Liver (tissue), 9 donors: ENCODE data around the gene RNASE4. TPM values are rescaled to one million over a fixed set of nuclear protein-coding genes. Genes with fewer than 3 reads are reported as not detected.
"Not testable (repeated sequence)": the region's sequence is repeated elsewhere in the genome, so short reads cannot be mapped to it uniquely, and the experiment has no call there.

Source experiments
- DNase-seq: peaks from one replicate; pipeline ENCODE4 v3.0.0-alpha.2; 2017; ENCODE audit warnings: low spot score
- H3K27ac ChIP-seq, 2 donors: one replicate each; pipeline ENCODE4 v1.7.0; 2013; ENCODE audit warnings: inconsistent platforms in 2 of 2, low read length in 2 of 2, control low read depth in 1 of 2, low read depth in 1 of 2, mild to moderate bottlenecking in 1 of 2
- H3K27me3 ChIP-seq, 4 donors: one replicate each; pipeline versions ENCODE4 v1.6.1 to v1.7.0; 2013; ENCODE audit warnings: low read length in 3 of 4, inconsistent platforms in 1 of 4, mild to moderate bottlenecking in 1 of 4, moderate library complexity in 1 of 4; ENCODE audit not compliant: control insufficient read depth in 4 of 4, insufficient read depth in 4 of 4
- H3K36me3 ChIP-seq, 4 donors: one replicate each; pipeline versions ENCODE4 v1.6.1 to v1.7.0; 2013; ENCODE audit warnings: low read length in 3 of 4, mild to moderate bottlenecking in 3 of 4, low read depth in 1 of 4, moderate library complexity in 1 of 4; ENCODE audit not compliant: control insufficient read depth in 4 of 4, insufficient read depth in 3 of 4
- H3K4me1 ChIP-seq, 4 donors: one replicate each; pipeline versions ENCODE4 v1.6.1 to v1.7.0; 2013; ENCODE audit warnings: low read length in 3 of 4, mild to moderate bottlenecking in 3 of 4, moderate library complexity in 1 of 4; ENCODE audit not compliant: control insufficient read depth in 4 of 4, insufficient read depth in 4 of 4
- H3K4me3 ChIP-seq, 3 donors: one replicate each; pipeline versions ENCODE4 v1.6.1 to v1.7.0; 2013; ENCODE audit warnings: low read length in 3 of 3, control low read depth in 1 of 3, low read depth in 1 of 3, mild to moderate bottlenecking in 1 of 3
- H3K9ac ChIP-seq, 2 donors: one replicate each; pipeline ENCODE4 v1.7.0; 2013; ENCODE audit warnings: low read length in 2 of 2, mild to moderate bottlenecking in 2 of 2, moderate library complexity in 2 of 2, control low read depth in 1 of 2, low read depth in 1 of 2
- H3K9me3 ChIP-seq, 4 donors: one replicate each; pipeline versions ENCODE4 v1.6.1 to v1.7.0; 2013; ENCODE audit warnings: low read length in 3 of 4; ENCODE audit not compliant: control insufficient read depth in 4 of 4
- EGR1 ChIP-seq, 2 donors: IDR thresholded peaks; 2 replicates each; pipeline ENCODE4 v1.6.1; 2016 to 2018; ENCODE audit warnings: antibody characterized with exemption in 2 of 2, low read depth in 2 of 2
- FOXA1 ChIP-seq: IDR thresholded peaks from 2 replicates; pipeline ENCODE4 v1.6.1; 2016; ENCODE audit warnings: antibody characterized with exemption
- GABPA ChIP-seq, 2 donors: IDR thresholded peaks in 1 of 2; conservative IDR thresholded peaks in 1 of 2; 2 replicates each; pipeline ENCODE4 v1.6.1; 2016; ENCODE audit warnings: antibody characterized with exemption in 2 of 2, mild to moderate bottlenecking in 1 of 2, moderate library complexity in 1 of 2
- HNF4A ChIP-seq, 2 donors: conservative IDR thresholded peaks; 2 replicates each; pipeline ENCODE4 v1.6.1; 2016; ENCODE audit warnings: antibody characterized with exemption in 2 of 2, mild to moderate bottlenecking in 2 of 2
- HNF4G ChIP-seq: IDR thresholded peaks from 2 replicates; pipeline ENCODE4 v1.6.1; 2016; ENCODE audit warnings: antibody characterized with exemption
- JUND ChIP-seq, 2 donors: IDR thresholded peaks; 2 replicates each; pipeline ENCODE4 v1.6.1; 2016; ENCODE audit warnings: antibody characterized with exemption in 2 of 2
- NR2F2 ChIP-seq: IDR thresholded peaks from 2 replicates; pipeline ENCODE4 v1.6.1; 2016; ENCODE audit warnings: antibody characterized with exemption
- SP1 ChIP-seq: IDR thresholded peaks from 2 replicates; pipeline ENCODE4 v1.6.1; 2018; ENCODE audit warnings: antibody characterized with exemption, mild to moderate bottlenecking
- TAF1 ChIP-seq: conservative IDR thresholded peaks from 2 replicates; pipeline ENCODE4 v1.6.1; 2016; ENCODE audit warnings: antibody characterized with exemption, mild to moderate bottlenecking
- YY1 ChIP-seq: IDR thresholded peaks from 2 replicates; pipeline ENCODE4 v1.6.1; 2016; ENCODE audit warnings: antibody characterized with exemption, mild to moderate bottlenecking
- WGBS: extraction: QIAGEN DNeasy Blood & Tissue Kit; methylation state at CpG from one replicate; pipeline ENCODE4 v1.1.7; 2013; 5-methylcytosine and 5-hydroxymethylcytosine counted together
- polyA plus RNA-seq, 2 donors: library from polyadenylated mRNA; stranded (reverse) in 1 of 2; unstranded in 1 of 2; fragments of 200-250 nt in 1 of 2; fragments of >200 nt in 1 of 2; fragmentation: Nextera tagmentation in 1 of 2; extraction: Ambion mirVana in 1 of 2; gene quantifications; one replicate each; pipeline versions ENCODE4 v1.2.1 to v1.2.3, GENCODE V29; 2013 to 2015
- total RNA-seq, 2 donors: library from RNA; depleted of rRNA; stranded (reverse); fragments of >200 nt; gene quantifications; one replicate each; pipeline ENCODE4 v1.2.3, GENCODE V29; 2014
- TF ChIP-seq, protein P1 (sequence below): IDR thresholded peaks from 2 replicates; pipeline ENCODE4 v1.6.1; 2016; ENCODE audit warnings: antibody characterized with exemption
- TF ChIP-seq, protein P2 (sequence below): IDR thresholded peaks from 2 replicates; pipeline ENCODE4 v1.6.1; 2016; ENCODE audit warnings: antibody characterized with exemption
- TF ChIP-seq, protein P3 (sequence below): IDR thresholded peaks from 2 replicates; pipeline ENCODE4 v1.6.1; 2016; ENCODE audit warnings: antibody characterized with exemption, mild to moderate bottlenecking
- TF ChIP-seq, protein P4 (sequence below): fragments of 150-350 bp; IDR thresholded peaks from 2 replicates; pipeline ENCODE4 v1.5.1; 2017; ENCODE audit warnings: improper control_type of control experiment, low read depth, low read length; ENCODE audit not compliant: missing input control
- donor health status: healthy.
- donor health status: healthy.
- donor health status: healthy.
- donor health status: healthy.
- donor health status: healthy.

The RNASE4 gene
- total and polyA plus RNA-seq, 4 donors = 129 to 319 (median 184) TPM

DNA sequence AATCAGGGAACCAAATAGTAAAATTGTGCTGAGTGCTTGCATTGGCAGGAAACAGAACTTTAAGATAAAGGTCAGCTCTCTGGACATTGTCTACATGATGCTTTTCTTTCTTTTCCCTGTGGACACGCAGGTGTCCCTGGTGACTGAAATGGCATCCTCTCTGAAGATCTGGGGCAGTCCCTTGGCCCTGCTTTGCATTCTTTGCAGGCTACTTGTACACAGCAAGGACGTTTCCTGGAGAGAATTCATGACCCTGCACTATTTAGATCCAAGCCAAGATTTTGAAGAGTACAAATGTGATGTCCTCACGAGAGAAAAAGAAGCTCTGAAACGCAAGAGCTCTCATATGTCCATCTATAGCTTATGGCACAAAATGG, 50.1 kb downstream of the RNASE4 start:
- H3K36me3 ChIP-seq = no peaks in the 10 kb centered on the region
- no peaks in the 10 kb centered on the region for H3K4me1 ChIP-seq
- WGBS = 41% methylated on average over 4 of the region's 4 CpGs
- H3K4me3 ChIP-seq = no peak overlapping the region
- TF ChIP-seq EGR1 (IDR thresholded peaks at IDR 0.05; ENCODE audit: low read depth in 2 of 2) (no peak), YY1 (no peak), TAF1 (no peak), NR2F2 (no peak), JUND (IDR thresholded peaks at IDR 0.05) (no peak), SP1 (no peak), FOXA1 (no peak), HNF4A (conservative IDR thresholded peaks at IDR 0.05) (no peak), GABPA (IDR thresholded peaks at IDR 0.05 in 1 of 2, conservative IDR thresholded peaks at IDR 0.05 in 1 of 2) (no peak), HNF4G (no peak)
- TF ChIP-seq, protein P1, sequence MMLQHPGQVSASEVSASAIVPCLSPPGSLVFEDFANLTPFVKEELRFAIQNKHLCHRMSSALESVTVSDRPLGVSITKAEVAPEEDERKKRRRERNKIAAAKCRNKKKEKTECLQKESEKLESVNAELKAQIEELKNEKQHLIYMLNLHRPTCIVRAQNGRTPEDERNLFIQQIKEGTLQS = no peak
- TF ChIP-seq, protein P2, sequence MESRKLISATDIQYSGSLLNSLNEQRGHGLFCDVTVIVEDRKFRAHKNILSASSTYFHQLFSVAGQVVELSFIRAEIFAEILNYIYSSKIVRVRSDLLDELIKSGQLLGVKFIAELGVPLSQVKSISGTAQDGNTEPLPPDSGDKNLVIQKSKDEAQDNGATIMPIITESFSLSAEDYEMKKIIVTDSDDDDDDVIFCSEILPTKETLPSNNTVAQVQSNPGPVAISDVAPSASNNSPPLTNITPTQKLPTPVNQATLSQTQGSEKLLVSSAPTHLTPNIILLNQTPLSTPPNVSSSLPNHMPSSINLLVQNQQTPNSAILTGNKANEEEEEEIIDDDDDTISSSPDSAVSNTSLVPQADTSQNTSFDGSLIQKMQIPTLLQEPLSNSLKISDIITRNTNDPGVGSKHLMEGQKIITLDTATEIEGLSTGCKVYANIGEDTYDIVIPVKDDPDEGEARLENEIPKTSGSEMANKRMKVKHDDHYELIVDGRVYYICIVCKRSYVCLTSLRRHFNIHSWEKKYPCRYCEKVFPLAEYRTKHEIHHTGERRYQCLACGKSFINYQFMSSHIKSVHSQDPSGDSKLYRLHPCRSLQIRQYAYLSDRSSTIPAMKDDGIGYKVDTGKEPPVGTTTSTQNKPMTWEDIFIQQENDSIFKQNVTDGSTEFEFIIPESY = no peak
- TF ChIP-seq, protein P3, sequence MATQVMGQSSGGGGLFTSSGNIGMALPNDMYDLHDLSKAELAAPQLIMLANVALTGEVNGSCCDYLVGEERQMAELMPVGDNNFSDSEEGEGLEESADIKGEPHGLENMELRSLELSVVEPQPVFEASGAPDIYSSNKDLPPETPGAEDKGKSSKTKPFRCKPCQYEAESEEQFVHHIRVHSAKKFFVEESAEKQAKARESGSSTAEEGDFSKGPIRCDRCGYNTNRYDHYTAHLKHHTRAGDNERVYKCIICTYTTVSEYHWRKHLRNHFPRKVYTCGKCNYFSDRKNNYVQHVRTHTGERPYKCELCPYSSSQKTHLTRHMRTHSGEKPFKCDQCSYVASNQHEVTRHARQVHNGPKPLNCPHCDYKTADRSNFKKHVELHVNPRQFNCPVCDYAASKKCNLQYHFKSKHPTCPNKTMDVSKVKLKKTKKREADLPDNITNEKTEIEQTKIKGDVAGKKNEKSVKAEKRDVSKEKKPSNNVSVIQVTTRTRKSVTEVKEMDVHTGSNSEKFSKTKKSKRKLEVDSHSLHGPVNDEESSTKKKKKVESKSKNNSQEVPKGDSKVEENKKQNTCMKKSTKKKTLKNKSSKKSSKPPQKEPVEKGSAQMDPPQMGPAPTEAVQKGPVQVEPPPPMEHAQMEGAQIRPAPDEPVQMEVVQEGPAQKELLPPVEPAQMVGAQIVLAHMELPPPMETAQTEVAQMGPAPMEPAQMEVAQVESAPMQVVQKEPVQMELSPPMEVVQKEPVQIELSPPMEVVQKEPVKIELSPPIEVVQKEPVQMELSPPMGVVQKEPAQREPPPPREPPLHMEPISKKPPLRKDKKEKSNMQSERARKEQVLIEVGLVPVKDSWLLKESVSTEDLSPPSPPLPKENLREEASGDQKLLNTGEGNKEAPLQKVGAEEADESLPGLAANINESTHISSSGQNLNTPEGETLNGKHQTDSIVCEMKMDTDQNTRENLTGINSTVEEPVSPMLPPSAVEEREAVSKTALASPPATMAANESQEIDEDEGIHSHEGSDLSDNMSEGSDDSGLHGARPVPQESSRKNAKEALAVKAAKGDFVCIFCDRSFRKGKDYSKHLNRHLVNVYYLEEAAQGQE = no peak
- TF ChIP-seq, protein P4, sequence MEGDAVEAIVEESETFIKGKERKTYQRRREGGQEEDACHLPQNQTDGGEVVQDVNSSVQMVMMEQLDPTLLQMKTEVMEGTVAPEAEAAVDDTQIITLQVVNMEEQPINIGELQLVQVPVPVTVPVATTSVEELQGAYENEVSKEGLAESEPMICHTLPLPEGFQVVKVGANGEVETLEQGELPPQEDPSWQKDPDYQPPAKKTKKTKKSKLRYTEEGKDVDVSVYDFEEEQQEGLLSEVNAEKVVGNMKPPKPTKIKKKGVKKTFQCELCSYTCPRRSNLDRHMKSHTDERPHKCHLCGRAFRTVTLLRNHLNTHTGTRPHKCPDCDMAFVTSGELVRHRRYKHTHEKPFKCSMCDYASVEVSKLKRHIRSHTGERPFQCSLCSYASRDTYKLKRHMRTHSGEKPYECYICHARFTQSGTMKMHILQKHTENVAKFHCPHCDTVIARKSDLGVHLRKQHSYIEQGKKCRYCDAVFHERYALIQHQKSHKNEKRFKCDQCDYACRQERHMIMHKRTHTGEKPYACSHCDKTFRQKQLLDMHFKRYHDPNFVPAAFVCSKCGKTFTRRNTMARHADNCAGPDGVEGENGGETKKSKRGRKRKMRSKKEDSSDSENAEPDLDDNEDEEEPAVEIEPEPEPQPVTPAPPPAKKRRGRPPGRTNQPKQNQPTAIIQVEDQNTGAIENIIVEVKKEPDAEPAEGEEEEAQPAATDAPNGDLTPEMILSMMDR = no peak
- DNase-seq = no peak
- H3K27ac ChIP-seq = no peak overlapping the region
- H3K9me3 ChIP-seq = no peaks in the 10 kb centered on the region
- H3K9ac ChIP-seq = no peak overlapping the region
- H3K27me3 ChIP-seq = no peaks in the 10 kb centered on the region

DNA sequence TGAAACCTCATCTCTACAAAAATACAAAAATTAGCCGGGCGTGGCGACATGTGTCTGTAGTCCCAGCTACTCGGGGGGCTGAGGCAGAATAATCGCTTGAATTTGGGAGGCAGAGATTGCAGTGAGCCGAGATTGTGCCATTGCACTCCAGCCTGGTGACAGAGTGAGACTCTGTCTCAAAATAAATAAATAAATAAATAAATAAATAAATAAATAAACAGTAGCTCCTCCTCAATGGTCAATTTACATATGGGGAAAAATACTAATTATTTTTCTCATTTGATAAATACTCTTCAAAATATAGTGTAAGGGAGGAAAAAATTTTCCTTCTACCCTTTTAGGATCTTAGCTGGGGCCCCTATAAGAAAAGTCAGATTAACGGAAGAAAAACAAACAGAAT, 53.9 kb downstream of the RNASE4 start:
- WGBS = 92% methylated on average over 7 of the region's 7 CpGs
- DNase-seq, H3K9me3 ChIP-seq, H3K27me3 ChIP-seq, H3K9ac ChIP-seq, H3K27ac ChIP-seq, H3K36me3 ChIP-seq, H3K4me3 ChIP-seq, H3K4me1 ChIP-seq: not testable (repeated sequence)
